Caco-2 (cell line): ENCODE results near the gene C16orf96. TPM values are rescaled to one million over a fixed set of nuclear protein-coding genes. Genes with fewer than 3 reads are reported as not detected.

Experiments
- BruUV-seq: library from RNA; stranded (reverse); fragments of 400-500 nt; replicated peaks from 2 replicates; lab custom pipeline; 2021; lab: Mats Ljungman, UMichigan
- CTCF ChIA-PET: fragments of 300-600 bp; sonication (Branson Sonifier 250); formaldehyde crosslinking; loops from one replicate; lab custom pipeline; 2022; ENCODE audit warnings: antibody characterized with exemption; lab: Charles Lee
- POLR2A ChIA-PET: fragments of 300-600 bp; sonication (Branson Sonifier 250); formaldehyde crosslinking; loops from one replicate; lab custom pipeline; 2022; ENCODE audit warnings: antibody characterized with exemption; lab: Charles Lee
- DNase-seq, 2 experiments: peaks; one replicate each; pipeline versions ENCODE4 v3.0.0 to v3.0.0-alpha.2; 2020 to 2022
- H3K27me3 ChIP-seq: replicated peaks from 2 replicates; pipeline ENCODE4 v1.6.0; 2011; ENCODE audit warnings: low read length; ENCODE audit not compliant: control insufficient read depth, insufficient read depth
- H3K36me3 ChIP-seq: 2 replicates; pipeline ENCODE4 v1.5.1; 2011; ENCODE audit warnings: low read length; ENCODE audit not compliant: control insufficient read depth, insufficient read depth
- H3K4me1 ChIP-seq: fragments of 250-450 bp; sonication (Bioruptor Pico); 2 replicates; pipeline ENCODE4 v1.5.1; 2020; ENCODE audit warnings: mild to moderate bottlenecking
- H3K4me3 ChIP-seq: 2 replicates; pipeline ENCODE4 v1.5.1; 2011; ENCODE audit warnings: low read depth, mild to moderate bottlenecking, control low read depth, low read length
- H3K9me3 ChIP-seq: fragments of 250-450 bp; sonication (Bioruptor Pico); 2 replicates; pipeline ENCODE4 v1.5.1; 2020; ENCODE audit warnings: mild to moderate bottlenecking, moderate library complexity
- H3K27ac Mint-ChIP-seq: one replicate; pipeline ENCODE4 v1.8.0; 2022; ENCODE audit warnings: mixed read lengths; ENCODE audit not compliant: unreplicated experiment
- H3K27me3 Mint-ChIP-seq: one replicate; pipeline ENCODE4 v1.8.0; 2022; ENCODE audit warnings: mixed read lengths; ENCODE audit not compliant: insufficient read depth, unreplicated experiment
- H3K36me3 Mint-ChIP-seq: one replicate; pipeline ENCODE4 v1.8.0; 2022; ENCODE audit warnings: mild to moderate bottlenecking, mixed read lengths; ENCODE audit not compliant: insufficient read depth, unreplicated experiment
- H3K4me1 Mint-ChIP-seq: one replicate; pipeline ENCODE4 v1.8.0; 2022; ENCODE audit warnings: low read depth, mixed read lengths; ENCODE audit not compliant: unreplicated experiment
- H3K4me3 Mint-ChIP-seq: one replicate; pipeline ENCODE4 v1.8.0; 2022; ENCODE audit warnings: mild to moderate bottlenecking, moderate library complexity, mixed read lengths; ENCODE audit not compliant: unreplicated experiment
- H3K9me3 Mint-ChIP-seq: one replicate; pipeline ENCODE4 v1.8.0; 2022; ENCODE audit warnings: mixed read lengths; ENCODE audit not compliant: unreplicated experiment
- intact Hi-C: fragments of 100-400 bp; cut with micrococcal nuclease; formaldehyde crosslinking; loops from one replicate; pipeline ENCODE4 v1.10.0; 2022; ENCODE audit not compliant: unreplicated experiment
- total RNA-seq: library from RNA; stranded (reverse); gene quantifications from 2 replicates; pipeline ENCODE4 v1.2.3, GENCODE V29; 2022
- TF ChIP-seq, protein P1 (sequence below), 2 experiments: fragments of 200-600 bp in 1 of 2; IDR thresholded peaks; 1 replicate in 1 of 2; 2 replicates in 1 of 2; pipeline versions ENCODE4 v1.5.1 to v1.8.0; 2011 to 2022; ENCODE audit warnings: antibody characterized with exemption in 1 of 2, control low read depth in 1 of 2, inconsistent platforms in 1 of 2, low read depth in 1 of 2, low read length in 1 of 2, mild to moderate bottlenecking in 1 of 2, moderate library complexity in 1 of 2; ENCODE audit not compliant: insufficient read depth in 1 of 2, severe bottlenecking in 1 of 2, unreplicated experiment in 1 of 2

The C16orf96 gene
- total RNA-seq, 1 experiment from 2014 or later, result 0.11 TPM

DNA sequence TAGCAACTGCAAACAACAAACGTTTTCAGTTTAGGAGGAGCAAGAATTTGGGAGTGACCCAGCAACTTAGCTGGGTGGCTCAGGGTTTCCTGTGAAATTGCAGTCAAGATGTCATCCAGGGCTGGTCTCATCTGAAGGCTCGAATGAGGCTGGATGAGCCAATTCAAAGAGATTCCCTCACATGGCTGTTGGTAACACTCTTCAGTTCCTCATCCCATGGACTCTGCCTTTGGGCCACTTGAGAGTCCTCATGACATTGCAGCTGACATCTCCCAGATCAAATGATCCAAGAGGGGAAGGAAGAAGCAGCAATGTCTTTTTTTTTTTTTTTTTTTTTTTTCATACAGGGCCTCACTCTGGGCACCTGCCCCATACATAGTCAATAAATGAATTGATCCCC lies 32.2 kb downstream of the C16orf96 start:
- peaks cover 6% of the 10 kb centered on the region for H3K4me1 Mint-ChIP-seq
- H3K4me1 ChIP-seq, result no peaks in the 10 kb centered on the region
- BruUV-seq, result no TSS peak
- H3K27me3 ChIP-seq, result no peaks in the 10 kb centered on the region
- no peak overlapping the region for H3K27ac Mint-ChIP-seq
- H3K36me3 Mint-ChIP-seq, result no peaks in the 10 kb centered on the region
- no peak overlapping the region for H3K4me3 Mint-ChIP-seq
- no peaks in the 10 kb centered on the region for H3K36me3 ChIP-seq
- no peak overlapping the region for H3K4me3 ChIP-seq
- no peaks in the 10 kb centered on the region for H3K9me3 Mint-ChIP-seq
- ChIA-PET CTCF (interaction anchor here (0.7 kb wide), 2 partner anchors 14 to 49 kb away, joined by 3 to 6 read pairs; no protein-coding TSS in a partner anchor), POLR2A (no interaction called here)
- TF ChIP-seq, protein P1, sequence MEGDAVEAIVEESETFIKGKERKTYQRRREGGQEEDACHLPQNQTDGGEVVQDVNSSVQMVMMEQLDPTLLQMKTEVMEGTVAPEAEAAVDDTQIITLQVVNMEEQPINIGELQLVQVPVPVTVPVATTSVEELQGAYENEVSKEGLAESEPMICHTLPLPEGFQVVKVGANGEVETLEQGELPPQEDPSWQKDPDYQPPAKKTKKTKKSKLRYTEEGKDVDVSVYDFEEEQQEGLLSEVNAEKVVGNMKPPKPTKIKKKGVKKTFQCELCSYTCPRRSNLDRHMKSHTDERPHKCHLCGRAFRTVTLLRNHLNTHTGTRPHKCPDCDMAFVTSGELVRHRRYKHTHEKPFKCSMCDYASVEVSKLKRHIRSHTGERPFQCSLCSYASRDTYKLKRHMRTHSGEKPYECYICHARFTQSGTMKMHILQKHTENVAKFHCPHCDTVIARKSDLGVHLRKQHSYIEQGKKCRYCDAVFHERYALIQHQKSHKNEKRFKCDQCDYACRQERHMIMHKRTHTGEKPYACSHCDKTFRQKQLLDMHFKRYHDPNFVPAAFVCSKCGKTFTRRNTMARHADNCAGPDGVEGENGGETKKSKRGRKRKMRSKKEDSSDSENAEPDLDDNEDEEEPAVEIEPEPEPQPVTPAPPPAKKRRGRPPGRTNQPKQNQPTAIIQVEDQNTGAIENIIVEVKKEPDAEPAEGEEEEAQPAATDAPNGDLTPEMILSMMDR (IDR thresholded peaks at IDR 0.05; ENCODE audit: insufficient read depth in 1 of 2, low read depth in 1 of 2, low read length in 1 of 2, severe bottlenecking in 1 of 2, unreplicated experiment in 1 of 2), result no peak
- peaks cover 4% of the 10 kb centered on the region for H3K27me3 Mint-ChIP-seq
- no peak for DNase-seq
- intact Hi-C loops, result no loop called here
- no peaks in the 10 kb centered on the region for H3K9me3 ChIP-seq

DNA sequence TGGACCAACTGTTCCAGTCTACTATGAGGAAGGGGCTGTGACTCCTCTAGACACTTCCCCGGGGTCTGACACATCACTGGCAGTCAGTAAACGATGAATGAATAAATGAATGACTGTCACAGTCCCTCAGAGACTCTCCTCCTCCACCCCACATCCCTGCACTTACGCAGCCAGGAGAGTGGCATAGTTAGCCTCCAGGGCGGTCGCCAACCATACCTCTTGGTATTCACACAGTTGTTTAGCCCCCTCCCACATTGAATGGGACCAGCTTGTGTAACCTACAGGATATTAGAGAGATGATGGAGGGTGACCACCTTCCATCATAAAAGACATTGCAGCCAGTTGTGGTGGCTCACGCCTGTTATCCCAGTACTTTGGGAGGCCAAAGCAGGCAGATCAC lies 32.8 kb downstream of the C16orf96 start:
- H3K4me3 ChIP-seq, result no peak overlapping the region
- DNase-seq, result no peak
- Mint-ChIP-seq H3K27ac (no peak overlapping the region), H3K9me3 (no peaks in the 10 kb centered on the region), H3K4me1 (peaks cover 6% of the 10 kb centered on the region), H3K36me3 (no peaks in the 10 kb centered on the region), H3K27me3 (peaks cover 4% of the 10 kb centered on the region), H3K4me3 (no peak overlapping the region)
- no peaks in the 10 kb centered on the region for H3K9me3 ChIP-seq
- ChIA-PET CTCF (interaction anchor here (0.7 kb wide), 1 partner anchor 14 kb away, joined by 6 read pairs; no protein-coding TSS in a partner anchor), POLR2A (no interaction called here)
- H3K36me3 ChIP-seq, result no peaks in the 10 kb centered on the region
- H3K4me1 ChIP-seq, result no peaks in the 10 kb centered on the region
- TF ChIP-seq, protein P1 (IDR thresholded peaks at IDR 0.05; ENCODE audit: insufficient read depth in 1 of 2, low read depth in 1 of 2, low read length in 1 of 2, severe bottlenecking in 1 of 2, unreplicated experiment in 1 of 2), result no peak
- BruUV-seq, result no TSS peak
- intact Hi-C loops, result no loop called here
- no peaks in the 10 kb centered on the region for H3K27me3 ChIP-seq

DNA sequence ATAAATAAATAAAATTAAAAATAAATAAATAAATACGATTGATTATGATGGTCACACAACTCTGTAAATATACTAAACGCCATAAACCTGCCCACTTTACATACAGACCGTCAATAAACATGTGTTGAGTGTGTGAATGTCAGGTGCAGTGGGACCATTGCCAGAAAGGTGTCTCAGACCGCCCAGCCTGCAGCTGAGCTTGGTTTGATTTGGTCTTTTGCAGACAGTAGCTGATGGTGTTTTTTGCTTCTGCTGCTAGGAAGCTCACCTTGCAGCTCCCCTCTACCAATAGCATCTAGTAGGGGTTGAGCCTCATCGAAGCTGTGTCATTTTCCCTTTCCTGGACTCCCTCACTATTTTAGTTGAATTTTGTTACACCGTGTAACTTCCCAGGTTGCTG lies 35.1 kb downstream of the C16orf96 start:
- no peaks in the 10 kb centered on the region for H3K9me3 Mint-ChIP-seq
- no peak overlapping the region for H3K4me3 Mint-ChIP-seq
- BruUV-seq, result no TSS peak
- H3K4me1 ChIP-seq, result no peaks in the 10 kb centered on the region
- no peak overlapping the region for H3K27ac Mint-ChIP-seq
- no peaks in the 10 kb centered on the region for H3K27me3 ChIP-seq
- intact Hi-C loops, result no loop called here
- POLR2A ChIA-PET, result interaction anchor here (0.6 kb wide), 1 partner anchor 535 kb away, joined by 3 read pairs; no protein-coding TSS in a partner anchor
- CTCF ChIA-PET, result interaction anchor here (0.7 kb wide), 1 partner anchor 33 kb away, joined by 4 read pairs; the partner anchor contains the start of gene MGRN1
- H3K4me1 Mint-ChIP-seq, result no peaks in the 10 kb centered on the region
- H3K36me3 Mint-ChIP-seq, result peaks cover 5% of the 10 kb centered on the region
- no peaks in the 10 kb centered on the region for H3K27me3 Mint-ChIP-seq
- DNase-seq, result no peak
- H3K9me3 ChIP-seq, result no peaks in the 10 kb centered on the region
- no peaks in the 10 kb centered on the region for H3K36me3 ChIP-seq
- TF ChIP-seq, protein P1 (IDR thresholded peaks at IDR 0.05; ENCODE audit: insufficient read depth in 1 of 2, low read depth in 1 of 2, low read length in 1 of 2, severe bottlenecking in 1 of 2, unreplicated experiment in 1 of 2), result no peak
- no peak overlapping the region for H3K4me3 ChIP-seq
